ENCODE measurements around the gene EIF1. TPM values are rescaled to one million over a fixed set of nuclear protein-coding genes. Genes with fewer than 3 reads are reported as not detected.

EIF1 gene
- total RNA-seq, 1 donor from 2014 or later: 620 TPM

DNA sequence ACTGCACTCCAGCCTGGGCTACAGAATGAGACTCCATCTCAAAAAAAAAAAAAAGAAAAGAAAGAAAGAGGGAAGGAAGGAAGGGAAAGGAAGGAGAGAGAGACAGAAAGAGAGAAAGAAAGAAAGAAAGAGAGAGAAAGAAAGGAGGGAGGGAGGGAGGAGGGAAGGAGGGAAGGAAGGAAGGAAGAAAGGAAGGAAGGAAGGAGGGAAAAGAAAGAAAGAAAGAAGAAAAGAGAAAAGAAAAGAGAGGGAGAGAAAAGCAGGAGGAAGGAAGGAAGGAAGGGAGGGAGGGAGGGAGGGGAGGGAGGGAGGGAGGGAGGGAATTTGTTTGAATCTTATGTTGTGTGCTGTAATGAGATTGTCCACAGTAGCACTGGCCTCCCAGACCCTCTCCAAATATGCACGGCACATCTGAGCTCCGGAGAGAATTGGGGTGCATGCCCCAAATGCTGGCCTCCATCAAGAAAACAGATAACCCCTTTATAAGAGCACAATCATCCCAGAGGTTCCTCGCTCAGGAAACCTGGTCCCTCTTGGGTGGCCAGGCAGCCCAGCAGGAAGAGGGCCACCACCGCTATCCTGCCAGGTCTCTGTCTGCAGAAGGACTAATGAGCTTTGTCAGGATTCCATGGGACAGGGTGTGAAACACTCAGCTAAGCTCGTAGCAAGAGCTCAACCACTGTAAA lies 8.8 kb upstream of the EIF1 start:
- Mint-ChIP-seq H3K27ac (ENCODE audit: unreplicated experiment) (no peak overlapping the region), H3K9me3 (peaks cover 5% of the 10 kb centered on the region), H3K36me3 (ENCODE audit: low read depth) (no peaks in the 10 kb centered on the region), H3K27me3 (ENCODE audit: low read depth) (peaks cover 35% of the 10 kb centered on the region), H3K4me3 (no peak overlapping the region), H3K4me1 (peaks cover 18% of the 10 kb centered on the region)
- TF ChIP-seq, protein P1, sequence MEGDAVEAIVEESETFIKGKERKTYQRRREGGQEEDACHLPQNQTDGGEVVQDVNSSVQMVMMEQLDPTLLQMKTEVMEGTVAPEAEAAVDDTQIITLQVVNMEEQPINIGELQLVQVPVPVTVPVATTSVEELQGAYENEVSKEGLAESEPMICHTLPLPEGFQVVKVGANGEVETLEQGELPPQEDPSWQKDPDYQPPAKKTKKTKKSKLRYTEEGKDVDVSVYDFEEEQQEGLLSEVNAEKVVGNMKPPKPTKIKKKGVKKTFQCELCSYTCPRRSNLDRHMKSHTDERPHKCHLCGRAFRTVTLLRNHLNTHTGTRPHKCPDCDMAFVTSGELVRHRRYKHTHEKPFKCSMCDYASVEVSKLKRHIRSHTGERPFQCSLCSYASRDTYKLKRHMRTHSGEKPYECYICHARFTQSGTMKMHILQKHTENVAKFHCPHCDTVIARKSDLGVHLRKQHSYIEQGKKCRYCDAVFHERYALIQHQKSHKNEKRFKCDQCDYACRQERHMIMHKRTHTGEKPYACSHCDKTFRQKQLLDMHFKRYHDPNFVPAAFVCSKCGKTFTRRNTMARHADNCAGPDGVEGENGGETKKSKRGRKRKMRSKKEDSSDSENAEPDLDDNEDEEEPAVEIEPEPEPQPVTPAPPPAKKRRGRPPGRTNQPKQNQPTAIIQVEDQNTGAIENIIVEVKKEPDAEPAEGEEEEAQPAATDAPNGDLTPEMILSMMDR (conservative IDR thresholded peaks at IDR 0.05): no peak
- DNase-seq (ENCODE audit: low read depth, low spot score): no peak

DNA sequence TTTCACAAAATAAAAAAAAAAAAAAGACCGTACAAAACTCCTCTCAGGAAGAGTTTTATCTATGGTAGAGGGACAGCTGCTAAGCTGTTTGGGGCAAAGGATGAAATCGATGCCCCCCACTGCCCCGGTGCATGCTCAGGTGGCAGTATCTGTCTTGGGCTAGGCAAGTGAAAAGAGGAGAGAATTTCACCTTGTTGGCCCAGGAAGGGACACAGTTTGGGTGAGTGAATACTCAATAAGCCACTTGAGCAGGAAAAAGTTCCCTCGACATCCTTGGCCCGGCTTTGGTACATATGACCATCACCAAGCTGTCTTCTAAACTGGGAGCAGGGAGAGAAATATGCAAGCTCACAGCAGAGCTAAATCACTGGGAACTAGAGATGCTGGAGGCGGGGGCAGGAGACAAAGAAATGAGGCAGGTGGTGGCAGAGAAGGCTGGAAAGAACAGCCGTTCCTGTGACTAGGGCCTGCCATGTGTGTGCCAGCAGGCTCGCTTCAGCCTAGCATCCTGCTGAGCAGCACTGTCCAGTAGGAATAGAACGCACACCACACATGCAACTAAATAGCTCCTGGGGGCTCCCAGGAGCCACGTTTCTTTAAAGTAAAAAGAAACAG lies 8.2 kb upstream of the EIF1 start:
- Mint-ChIP-seq H3K9me3 (peaks cover 5% of the 10 kb centered on the region), H3K27me3 (ENCODE audit: low read depth) (peaks cover 35% of the 10 kb centered on the region), H3K4me1 (peaks cover 18% of the 10 kb centered on the region), H3K36me3 (ENCODE audit: low read depth) (no peaks in the 10 kb centered on the region), H3K4me3 (no peak overlapping the region), H3K27ac (ENCODE audit: unreplicated experiment) (no peak overlapping the region)
- TF ChIP-seq, protein P1 (conservative IDR thresholded peaks at IDR 0.05): no peak
- no peak for DNase-seq (ENCODE audit: low read depth, low spot score)

DNA sequence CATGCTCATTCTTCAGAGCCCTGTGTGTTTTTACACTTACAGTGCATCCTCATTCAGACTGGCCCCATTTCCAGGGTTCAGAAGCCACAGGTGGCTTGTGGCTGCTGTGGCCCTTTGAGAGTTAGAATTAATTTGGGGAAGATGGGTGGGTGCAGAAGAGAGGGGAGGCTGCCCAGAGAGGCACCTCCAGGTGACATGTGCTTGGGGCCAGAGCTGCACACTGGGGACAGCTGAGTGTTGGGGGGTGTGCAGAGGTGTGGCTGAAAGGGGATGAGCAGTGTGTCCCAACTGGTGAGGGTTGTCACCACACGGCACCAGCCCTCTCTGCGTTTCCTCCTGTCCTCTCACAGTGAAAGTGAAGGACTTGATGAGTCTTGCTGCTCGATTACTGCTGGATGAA lies 6.9 kb upstream of the EIF1 start:
- Mint-ChIP-seq H3K4me3 (no peak overlapping the region), H3K9me3 (peaks cover 5% of the 10 kb centered on the region), H3K27ac (ENCODE audit: unreplicated experiment) (no peak overlapping the region), H3K4me1 (peaks cover 18% of the 10 kb centered on the region), H3K27me3 (ENCODE audit: low read depth) (peaks cover 28% of the 10 kb centered on the region), H3K36me3 (ENCODE audit: low read depth) (no peaks in the 10 kb centered on the region)
- DNase-seq (ENCODE audit: low read depth, low spot score): no peak
- TF ChIP-seq, protein P1 (conservative IDR thresholded peaks at IDR 0.05): no peak

DNA sequence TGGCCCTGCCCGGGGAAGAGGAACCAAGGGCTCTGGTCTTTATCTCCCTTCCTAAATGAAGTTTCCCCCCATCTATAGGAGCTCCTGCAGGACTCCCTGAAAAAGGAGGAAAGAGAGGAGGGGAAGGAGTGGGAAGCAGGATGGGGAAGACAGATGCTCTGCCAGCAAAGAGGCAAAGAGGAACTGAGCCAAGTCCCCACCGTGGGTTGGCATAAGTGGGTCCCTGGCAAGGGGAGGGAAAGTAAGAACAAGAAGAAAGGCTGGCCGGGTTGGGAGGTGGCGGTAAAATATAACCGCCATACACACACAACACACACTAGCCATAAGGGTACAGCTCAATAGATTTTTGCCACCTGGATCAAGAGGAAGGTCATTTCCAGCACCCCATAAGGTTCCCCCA lies 6.1 kb upstream of the EIF1 start:
- TF ChIP-seq, protein P1 (conservative IDR thresholded peaks at IDR 0.05): no peak
- Mint-ChIP-seq H3K36me3 (ENCODE audit: low read depth) (no peaks in the 10 kb centered on the region), H3K4me3 (no peak overlapping the region), H3K27me3 (ENCODE audit: low read depth) (peaks cover 24% of the 10 kb centered on the region), H3K9me3 (peaks cover 5% of the 10 kb centered on the region), H3K4me1 (peaks cover 19% of the 10 kb centered on the region), H3K27ac (ENCODE audit: unreplicated experiment) (no peak overlapping the region)
- DNase-seq (ENCODE audit: low read depth, low spot score): no peak

- Mint-ChIP-seq H3K9me3 (peaks cover under 1% of the 10 kb centered on the region), H3K4me3 (no peak overlapping the region), H3K27me3 (ENCODE audit: low read depth) (peaks cover 23% of the 10 kb centered on the region), H3K4me1 (peaks cover 28% of the 10 kb centered on the region), H3K36me3 (ENCODE audit: low read depth) (no peaks in the 10 kb centered on the region), H3K27ac (ENCODE audit: unreplicated experiment) (no peak overlapping the region)
- TF ChIP-seq, protein P1 (conservative IDR thresholded peaks at IDR 0.05): no peak
- no peak for DNase-seq (ENCODE audit: low read depth, low spot score)
Measured at GRCh38 chr17:41683441-41684007, 5.2 kb upstream of the EIF1 start.
